ENCODE measurements around the gene NFATC2IP. TPM values are rescaled to one million over a fixed set of nuclear protein-coding genes. Genes with fewer than 3 reads are reported as not detected.

NFATC2IP gene
- total and polyA plus RNA-seq, 10 of the 15 experiments (the other 5 are each of a cell fraction or from before 2014, with no cell fraction given): 12.2 to 93.9 (median 46.9) TPM

- TF ChIP-seq SP1 (IDR thresholded peaks at IDR 0.05; ENCODE audit: low read depth, low read length) (no peak), KDM1A (IDR thresholded peaks at IDR 0.05; ENCODE audit: borderline replicate concordance) (no peak), MAX (IDR thresholded peaks at IDR 0.05; ENCODE audit: low read depth, low read length) (no peak), CREB1 (IDR thresholded peaks at IDR 0.05; ENCODE audit: low read depth) (peak; percentile 39; the same call in 1 of the 2 replicates), EED (IDR thresholded peaks at IDR 0.05; ENCODE audit: low read depth) (peak; percentile 85), IRF3 (IDR thresholded peaks at IDR 0.05) (no peak), ETV6 (conservative IDR thresholded peaks at IDR 0.05 in 1 of 2, IDR thresholded peaks at IDR 0.05 in 1 of 2; ENCODE audit: borderline replicate concordance in 1 of 2, low read depth in 1 of 2) (0 out of 4 replicates have a peak, but pooled peaks of 1 of the 2 experiments have one; percentile 34), RELA (IDR thresholded peaks at IDR 0.05; ENCODE audit: borderline replicate concordance, partially characterized antibody) (peak; percentile 64), ZBTB11 (CRISPR knock-in tag; IDR thresholded peaks at IDR 0.05) (no peak), TCF7 (IDR thresholded peaks at IDR 0.05; ENCODE audit: borderline replicate concordance) (no peak), YY1 (IDR thresholded peaks at IDR 0.05; ENCODE audit: low read depth, low read length) (peak; percentile 87), SMARCA5 (IDR thresholded peaks at IDR 0.05) (peak; percentile 48; the same call in 1 of the 2 replicates), SMAD1 (IDR thresholded peaks at IDR 0.05; ENCODE audit: low read depth, partially characterized antibody) (peak; percentile 69), BHLHE40 (IDR thresholded peaks at IDR 0.05; ENCODE audit: borderline replicate concordance in 1 of 2, low read depth in 2 of 2, low read length in 1 of 2) (peak; percentile 41 to 49; a peak in 2 of 4 replicates), ZNF217 (IDR thresholded peaks at IDR 0.05) (0 out of 2 replicates have a peak, but pooled peaks have one; percentile 27), DPF2 (IDR thresholded peaks at IDR 0.05) (peak; percentile 90), E4F1 (IDR thresholded peaks at IDR 0.05; ENCODE audit: borderline replicate concordance, partially characterized antibody) (no peak), BCL3 (IDR thresholded peaks at IDR 0.05; ENCODE audit: borderline replicate concordance, insufficient read depth, low read depth, low read length, poor library complexity, severe bottlenecking) (no peak), WRNIP1 (IDR thresholded peaks at IDR 0.05; ENCODE audit: borderline replicate concordance, low read depth, low read length) (0 out of 2 replicates have a peak, but pooled peaks have one; percentile 91), HCFC1 (IDR thresholded peaks at IDR 0.05; ENCODE audit: low read length) (no peak; the same call in 1 of the 2 replicates)
These were observed 25.1 kb upstream of the NFATC2IP start (continued) for GRCh38 chr16:28925386-28926228.
